Stimulated activated CD4-positive, alpha-beta T cell treated with anti-CD3 and anti-CD28 coated beads, Interleukin-1b, Interleukin-23, amount 100 ng/mL, for 4 hours (primary cell): ENCODE results near the gene RAB3IL1.

Source experiments
- DNase-seq, 2 donors: peaks; one replicate each; pipeline ENCODE4 v3.0.0-alpha.2; 2020; ENCODE audit warnings: low read depth in 2 of 2

Gene RAB3IL1

DNA sequence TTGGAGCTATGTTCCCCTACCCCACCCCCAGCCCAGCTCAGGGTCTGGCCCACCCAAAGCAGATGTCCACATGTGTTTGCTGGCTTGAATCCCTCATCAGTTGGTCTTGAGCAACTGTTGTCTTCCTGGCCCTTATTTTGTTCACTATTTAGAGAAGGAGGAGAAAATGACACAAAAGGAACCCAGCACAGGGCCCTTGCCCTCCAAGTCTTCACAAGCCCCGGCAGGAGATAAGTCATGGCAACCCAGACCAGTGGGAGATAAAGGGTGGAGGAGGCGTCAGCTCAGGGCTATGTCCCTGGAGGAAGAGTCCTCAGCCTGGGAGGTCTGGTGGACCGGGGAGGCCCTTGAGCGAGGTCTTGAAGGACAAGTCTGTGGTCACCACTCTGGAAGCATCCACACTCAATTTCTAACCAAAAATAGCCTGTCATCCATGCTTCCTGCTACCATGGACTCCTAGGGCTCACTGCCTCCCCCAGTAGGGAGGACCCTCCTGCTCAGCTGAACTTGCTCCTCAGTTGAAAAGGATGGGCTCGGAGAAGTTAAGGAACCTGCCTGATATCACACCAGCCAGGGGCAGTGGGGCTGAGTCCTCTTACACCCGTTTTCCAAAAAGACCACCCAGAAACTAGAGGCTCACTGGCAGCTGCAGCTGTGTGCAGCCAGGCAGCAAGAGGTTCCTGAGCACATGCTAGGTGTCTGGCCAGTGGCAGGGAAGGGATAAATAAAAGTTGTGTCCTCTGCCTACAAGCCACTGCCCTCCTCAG lies 1.8 kb upstream of the RAB3IL1 start:
- no peak for DNase-seq

GRCh38 chr11:61918251-61918937 lies 1.0 kb upstream of the RAB3IL1 start:
- DNase-seq: no peak

DNA sequence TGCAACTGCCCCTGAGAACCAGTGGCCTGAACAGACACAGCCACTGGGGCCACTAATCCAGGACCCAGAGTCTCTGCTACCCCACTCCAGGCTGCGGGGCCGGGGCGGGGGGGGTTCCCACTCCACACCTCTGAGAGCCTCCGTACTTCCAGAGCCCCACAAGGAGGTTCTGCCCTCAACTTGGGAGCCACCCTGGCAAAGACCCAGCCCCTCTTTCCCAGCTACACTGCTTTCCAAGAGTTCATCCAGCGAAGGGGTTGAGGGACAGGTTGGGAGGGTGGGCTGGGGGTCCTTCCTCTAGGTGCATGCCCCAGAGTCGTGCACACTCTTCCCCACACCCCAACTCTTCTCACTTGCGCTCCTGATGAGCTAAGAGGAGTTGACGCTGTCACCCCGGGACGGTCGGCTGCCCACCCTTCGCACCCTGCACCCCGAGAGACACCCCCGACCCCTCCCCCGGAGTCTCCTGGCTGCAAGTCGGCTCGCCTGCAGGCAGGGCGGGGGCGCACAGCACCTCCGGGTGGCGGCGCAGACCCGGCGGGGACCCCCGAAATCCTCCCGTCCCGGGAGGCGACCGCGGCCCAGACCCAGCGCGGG lies 531 bp downstream of the RAB3IL1 start:
- DNase-seq: no peak

- no peak for DNase-seq
Observed at GRCh38 chr11:61914471-61915171, 2.7 kb downstream of the RAB3IL1 start.

- no peak for DNase-seq
Observed at GRCh38 chr11:61913699-61914395, 3.5 kb downstream of the RAB3IL1 start.

- no peak for DNase-seq
Observed at GRCh38 chr11:61912991-61913698, 4.2 kb downstream of the RAB3IL1 start.

- no peak for DNase-seq
Observed at GRCh38 chr11:61912530-61912898, 4.9 kb downstream of the RAB3IL1 start.

DNA sequence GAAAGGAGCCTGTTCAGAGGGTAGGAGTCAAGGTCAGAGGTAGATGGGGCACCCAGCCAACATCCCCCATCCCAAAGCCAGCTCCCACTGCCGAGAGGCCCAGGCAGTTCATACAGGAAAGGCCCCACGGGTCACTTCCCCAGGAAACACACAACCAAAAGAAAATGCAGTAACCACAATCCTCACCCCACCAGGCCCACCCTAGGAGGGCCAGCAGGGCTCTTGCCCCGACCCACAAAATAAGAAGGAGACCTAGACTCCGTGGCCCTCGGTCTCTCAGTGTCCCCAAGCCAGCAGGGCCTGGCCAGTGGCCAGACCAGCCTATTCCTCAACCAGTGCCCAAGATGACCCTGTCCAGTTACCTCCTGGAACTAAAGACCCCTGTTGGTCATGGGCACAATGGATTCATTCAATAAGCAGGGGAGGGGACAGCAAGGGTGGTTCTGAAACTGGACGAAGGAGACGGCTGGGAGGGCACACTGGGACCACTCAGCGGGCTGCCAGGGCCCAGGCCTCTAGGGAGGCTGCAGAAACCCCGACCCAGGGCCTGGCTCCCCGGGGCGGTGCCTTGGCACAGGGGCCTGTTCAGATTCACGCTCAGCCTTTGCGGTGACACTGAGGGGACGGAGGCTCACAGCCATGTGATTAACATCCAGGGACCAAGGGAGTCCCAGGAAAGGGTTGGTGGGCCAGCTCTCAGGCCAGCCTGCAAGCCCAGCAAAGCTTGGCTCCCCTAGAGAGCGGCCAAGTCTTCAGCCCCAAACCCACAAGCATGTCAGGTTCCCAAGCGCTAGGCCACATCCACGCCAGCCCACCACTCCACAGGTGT lies 5.5 kb downstream of the RAB3IL1 start:
- DNase-seq: no peak

- DNase-seq: no peak
Observed at GRCh38 chr11:61911128-61911700, 6.2 kb downstream of the RAB3IL1 start.

GRCh38 chr11:61910187-61911127 lies 6.9 kb downstream of the RAB3IL1 start:
- no peak for DNase-seq

DNA sequence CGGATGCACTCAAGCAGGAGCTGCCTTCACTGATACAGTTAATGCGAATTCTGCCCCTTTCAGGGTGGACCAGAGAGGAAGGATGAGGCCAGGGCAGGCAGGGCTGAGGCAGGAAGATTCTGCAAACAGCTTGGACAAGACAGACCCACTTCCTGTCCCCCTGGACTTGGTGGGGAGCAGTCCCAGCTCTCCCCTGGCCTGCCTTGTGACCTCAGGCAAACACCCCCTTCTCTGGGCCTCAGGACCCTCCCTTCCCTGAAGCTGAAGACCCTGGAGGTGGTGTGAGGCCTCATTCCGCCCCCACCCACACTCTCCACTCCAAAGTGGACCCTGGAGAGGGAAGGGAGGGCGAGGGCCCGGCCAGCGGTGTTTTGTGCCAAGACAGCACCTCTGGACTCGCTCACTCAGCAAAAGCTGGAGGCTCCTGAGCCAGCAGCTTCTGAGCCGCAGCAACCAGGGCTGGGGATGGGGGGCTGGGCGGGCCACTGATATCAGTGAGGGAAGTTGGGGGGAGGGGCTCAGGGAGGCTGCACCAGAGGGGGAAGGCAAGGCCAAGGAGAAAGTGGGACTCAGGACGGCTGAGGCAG lies 8.5 kb downstream of the RAB3IL1 start:
- no peak for DNase-seq

- DNase-seq: no peak
Observed at GRCh38 chr11:61907871-61908729, 9.3 kb downstream of the RAB3IL1 start.

DNA sequence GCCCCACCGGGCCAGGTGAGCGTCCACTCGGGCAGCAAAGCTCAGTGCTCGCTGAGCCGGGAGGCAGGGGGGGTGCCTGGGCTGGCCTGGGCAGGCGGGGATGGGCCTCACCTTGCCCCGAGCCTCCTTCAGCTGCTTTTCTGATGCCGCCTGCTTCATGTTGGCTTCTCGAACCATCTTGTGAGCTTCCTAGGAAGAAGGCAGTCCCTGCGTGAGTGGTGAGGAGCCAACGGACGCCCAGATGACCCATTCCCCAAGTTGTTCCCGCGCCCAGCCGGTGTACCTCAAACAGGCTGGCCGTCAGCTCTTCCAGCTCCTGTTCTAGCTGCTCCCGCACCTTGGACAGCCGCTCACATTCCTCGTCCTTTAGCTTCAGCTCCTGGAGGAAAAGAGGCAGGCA lies 10.1 kb downstream of the RAB3IL1 start:
- DNase-seq: no peak

- no peak for DNase-seq
Observed at GRCh38 chr11:61906522-61906909, 10.8 kb downstream of the RAB3IL1 start.

- DNase-seq: no peak
Observed at GRCh38 chr11:61905801-61906521, 11.4 kb downstream of the RAB3IL1 start.

DNA sequence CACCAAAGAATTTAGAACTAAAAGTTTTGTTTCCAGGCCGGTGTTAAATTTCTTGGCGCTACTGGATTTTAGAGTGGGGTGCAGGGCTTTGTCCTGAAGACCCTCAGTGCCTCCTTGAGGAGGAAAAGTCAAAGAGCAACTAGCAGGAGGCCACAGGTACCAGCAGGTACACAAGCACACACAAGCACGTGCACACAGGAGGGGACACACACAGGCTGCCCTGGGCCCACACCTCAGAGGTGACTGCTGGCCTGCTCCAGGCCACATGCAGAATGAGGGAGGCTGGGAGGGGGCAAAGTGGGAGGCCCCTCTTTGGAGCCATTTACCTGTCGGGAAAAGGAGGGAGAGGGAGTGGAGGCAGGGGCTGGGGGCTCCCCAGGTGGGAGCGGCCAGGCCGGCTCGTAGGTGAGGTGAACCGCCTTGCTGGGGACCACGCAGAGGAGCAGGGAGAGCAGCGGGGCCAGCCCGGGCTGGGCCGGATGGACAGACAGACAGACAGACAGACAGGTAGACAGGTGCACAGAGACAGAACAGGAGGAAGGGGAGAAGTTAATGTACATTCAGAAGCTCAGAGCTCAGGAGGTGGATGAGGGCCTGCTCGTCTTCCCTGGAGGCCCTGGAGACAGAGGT lies 12.2 kb downstream of the RAB3IL1 start:
- no peak for DNase-seq
